HCT116 (cell line): ENCODE measurements around the gene NEK6. TPM values are rescaled to one million over a fixed set of nuclear protein-coding genes. Genes with fewer than 3 reads are reported as not detected.

ENCODE experiments used
- ATAC-seq: fragments of 200-7000 bp; cut with Tn5 transposase; 2 replicates; pipeline ENCODE4 v1.9.1; 2020; ENCODE audit warnings: mild to moderate bottlenecking, moderate library complexity
- BruUV-seq: library from RNA; stranded (reverse); fragments of 400-500 nt; replicated peaks from 2 replicates; lab custom pipeline; 2021; lab: Mats Ljungman, UMichigan
- CTCF ChIA-PET: fragments of 300-600 bp; sonication (Branson Sonifier 250); formaldehyde crosslinking; loops from one replicate; lab custom pipeline; 2021; ENCODE audit warnings: antibody characterized with exemption; lab: Charles Lee
- POLR2A ChIA-PET: fragments of 300-600, 350-600 bp; sonication (Branson Sonifier 250); formaldehyde crosslinking; loops from one replicate; lab custom pipeline; 2021; ENCODE audit warnings: antibody characterized with exemption; lab: Charles Lee
- RAD21 ChIA-PET, 2 experiments: fragments of 300-600 bp; sonication (Branson Sonifier 250); formaldehyde crosslinking; loops; one replicate each; lab custom pipeline; 2023; ENCODE audit warnings: low total read pairs in 2 of 2; ENCODE audit not compliant: uncharacterized antibody in 2 of 2, unreplicated experiment in 2 of 2, low non-redundant PET in 1 of 2; lab: Charles Lee
- DNase-seq: peaks from one replicate; pipeline ENCODE4 v3.0.0-alpha.2; 2010; ENCODE audit warnings: low read depth, low spot score
- H2AFZ ChIP-seq: fragments of 200-600 bp; shearing (Covaris generic), sonication (generic); 2 replicates; pipeline ENCODE4 v1.6.1; 2017; ENCODE audit warnings: low read depth, mixed run types, mixed read lengths, antibody characterized with exemption, low read length; ENCODE audit not compliant: poor library complexity, severe bottlenecking
- H3K27ac ChIP-seq: 2 replicates; pipeline ENCODE4 v1.5.1; 2012; ENCODE audit warnings: low read depth, low read length
- H3K27me3 ChIP-seq: fragments of 200-600 bp; sonication (generic); 2 replicates; pipeline ENCODE4 v1.6.1; 2016; ENCODE audit warnings: mixed run types, low read length, mixed read lengths; ENCODE audit not compliant: insufficient read depth
- H3K36me3 ChIP-seq, 2 experiments: fragments of 200-500 bp in 1 of 2; fragments of 200-600 bp in 1 of 2; sonication (Bioruptor generic) in 1 of 2; sonication (generic) in 1 of 2; 2 replicates each; pipeline versions ENCODE4 v1.5.1 to v1.6.1; 2014 to 2016; ENCODE audit warnings: low read length in 2 of 2, inconsistent platforms in 1 of 2, mixed read lengths in 1 of 2, mixed run types in 1 of 2; ENCODE audit not compliant: insufficient read depth in 2 of 2, control insufficient read depth in 1 of 2
- H3K4me1 ChIP-seq, 2 experiments: fragments of 200-600 bp in 1 of 2; sonication (generic) in 1 of 2; 2 replicates each; pipeline versions ENCODE4 v1.5.1 to v1.6.1; 2012 to 2017; ENCODE audit warnings: low read length in 2 of 2, inconsistent platforms in 1 of 2, mild to moderate bottlenecking in 1 of 2, mixed read lengths in 1 of 2, mixed run types in 1 of 2, moderate library complexity in 1 of 2; ENCODE audit not compliant: insufficient read depth in 2 of 2, control insufficient read depth in 1 of 2
- H3K4me2 ChIP-seq: fragments of 200-600 bp; sonication (generic); 2 replicates; pipeline ENCODE4 v1.6.1; 2017; ENCODE audit warnings: mixed run types, low read length, mixed read lengths
- H3K4me3 ChIP-seq, 2 experiments: fragments of 200-600 bp in 1 of 2; sonication (generic) in 1 of 2; replicated peaks in 1 of 2; 2 replicates each; pipeline ENCODE4 v1.5.1; 2011 to 2016; ENCODE audit warnings: low read length in 2 of 2, control low read depth in 1 of 2, low read depth in 1 of 2, mild to moderate bottlenecking in 1 of 2, mixed read lengths in 1 of 2, mixed run types in 1 of 2
- H3K79me2 ChIP-seq: fragments of 200-600 bp; sonication (generic); 2 replicates; pipeline ENCODE4 v1.6.1; 2017; ENCODE audit warnings: mild to moderate bottlenecking, mixed run types, low read length, moderate library complexity, mixed read lengths; ENCODE audit not compliant: insufficient read depth
- H3K9ac ChIP-seq: fragments of 200-600 bp; sonication (generic); 2 replicates; pipeline ENCODE4 v1.6.1; 2016; ENCODE audit warnings: low read length, mixed read lengths
- H3K9me2 ChIP-seq: fragments of 200-600 bp; sonication (generic), shearing (Covaris generic); 2 replicates; pipeline ENCODE4 v1.6.1; 2017; ENCODE audit warnings: mixed run types, mild to moderate bottlenecking, moderate library complexity; ENCODE audit not compliant: insufficient read depth
- H3K9me3 ChIP-seq, 2 experiments: fragments of 200-500 bp in 1 of 2; fragments of 200-600 bp in 1 of 2; sonication (Bioruptor generic) in 1 of 2; sonication (generic) in 1 of 2; 2 replicates each; pipeline ENCODE4 v1.6.1; 2014 to 2017; ENCODE audit warnings: low read length in 2 of 2, mixed read lengths in 2 of 2, inconsistent platforms in 1 of 2, low read depth in 1 of 2, mild to moderate bottlenecking in 1 of 2, mixed run types in 1 of 2, moderate library complexity in 1 of 2; ENCODE audit not compliant: control insufficient read depth in 1 of 2, insufficient read depth in 1 of 2
- H4K20me1 ChIP-seq: fragments of 200-600 bp; sonication (generic), shearing (Covaris generic); 2 replicates; pipeline ENCODE4 v1.6.1; 2017; ENCODE audit warnings: mixed run types, mild to moderate bottlenecking, moderate library complexity; ENCODE audit not compliant: insufficient read depth
- CBX3 ChIP-seq: IDR thresholded peaks from 2 replicates; pipeline ENCODE4 v1.6.1; 2012; ENCODE audit warnings: low read depth
- CEBPB ChIP-seq: IDR thresholded peaks from 2 replicates; pipeline ENCODE4 v1.6.1; 2012; ENCODE audit warnings: low read depth
- EGR1 ChIP-seq: IDR thresholded peaks from 2 replicates; pipeline ENCODE4 v1.6.1; 2012; ENCODE audit warnings: low read depth
- ELF1 ChIP-seq: IDR thresholded peaks from 2 replicates; pipeline ENCODE4 v1.6.1; 2012; ENCODE audit warnings: low read depth, borderline replicate concordance
- EZH2 ChIP-seq: fragments of 200-600 bp; sonication (generic); IDR thresholded peaks from 2 replicates; pipeline ENCODE4 v1.6.1; 2017; ENCODE audit warnings: antibody characterized with exemption, mixed run types
- EZH2phosphoT487 ChIP-seq: fragments of 200-600 bp; IDR thresholded peaks from 2 replicates; pipeline ENCODE4 v1.6.1; 2018; ENCODE audit warnings: antibody characterized with exemption, borderline replicate concordance
- FOSL1 ChIP-seq: IDR thresholded peaks from 2 replicates; pipeline ENCODE4 v1.6.1; 2012; ENCODE audit warnings: low read depth
- JUND ChIP-seq: IDR thresholded peaks from 2 replicates; pipeline ENCODE4 v1.6.1; 2012
- POLR2A ChIP-seq: IDR thresholded peaks from 2 replicates; pipeline ENCODE4 v1.7.0; 2011; ENCODE audit warnings: borderline replicate concordance; ENCODE audit not compliant: insufficient read depth, insufficient read length; ENCODE audit errors: extremely low read depth
- POLR2AphosphoS5 ChIP-seq: IDR thresholded peaks from 2 replicates; pipeline ENCODE4 v1.6.1; 2011; ENCODE audit warnings: mild to moderate bottlenecking, low read depth, low read length, moderate library complexity
- RAD21 ChIP-seq: IDR thresholded peaks from 2 replicates; pipeline ENCODE4 v1.6.1; 2012; ENCODE audit warnings: low read depth, mild to moderate bottlenecking
- SIN3A ChIP-seq: IDR thresholded peaks from 2 replicates; pipeline ENCODE4 v1.6.1; 2012; ENCODE audit warnings: low read depth
- TCF7L2 ChIP-seq: IDR thresholded peaks from 2 replicates; pipeline ENCODE4 v1.7.0; 2011; ENCODE audit warnings: borderline replicate concordance, inconsistent platforms; ENCODE audit not compliant: insufficient read depth, insufficient read length; ENCODE audit errors: extremely low read depth
- YY1 ChIP-seq: IDR thresholded peaks from 2 replicates; pipeline ENCODE4 v1.6.1; 2011; ENCODE audit warnings: low read length, low read depth, moderate library complexity, mild to moderate bottlenecking; ENCODE audit not compliant: insufficient replicate concordance; ENCODE audit errors: extremely low read depth
- ZFX ChIP-seq: fragments of 450-650 bp; IDR thresholded peaks from 2 replicates; pipeline ENCODE4 v1.6.1; 2017
- ZNF274 ChIP-seq: fragments of 200-500 bp; sonication (Bioruptor generic); IDR thresholded peaks from 2 replicates; pipeline ENCODE4 v1.6.1; 2014; ENCODE audit warnings: mild to moderate bottlenecking, low read depth, low read length, inconsistent platforms
- intact Hi-C: fragments of 100-400 bp; cut with micrococcal nuclease; formaldehyde crosslinking; loops from 2 replicates; pipeline ENCODE4 v1.10.0; 2022
- total RNA-seq: library from RNA; stranded (reverse); gene quantifications from one replicate; pipeline ENCODE4 v1.2.1, GENCODE V29; 2021; ENCODE audit not compliant: unreplicated experiment
- TF ChIP-seq, protein P1 (sequence below): IDR thresholded peaks from 2 replicates; pipeline ENCODE4 v1.6.1; 2012
- TF ChIP-seq, protein P2 (sequence below): IDR thresholded peaks from 2 replicates; pipeline ENCODE4 v1.6.1; 2011; ENCODE audit warnings: mild to moderate bottlenecking, low read length, moderate library complexity; ENCODE audit not compliant: insufficient replicate concordance; ENCODE audit errors: extremely low read depth
- TF ChIP-seq, protein P3 (sequence below): IDR thresholded peaks from 2 replicates; pipeline ENCODE4 v1.6.1; 2012; ENCODE audit warnings: low read depth
- TF ChIP-seq, protein P4 (sequence below): IDR thresholded peaks from 2 replicates; pipeline ENCODE4 v1.6.1; 2012

The NEK6 gene
- total RNA-seq, 1 experiment from 2014 or later = 40.8 TPM

DNA sequence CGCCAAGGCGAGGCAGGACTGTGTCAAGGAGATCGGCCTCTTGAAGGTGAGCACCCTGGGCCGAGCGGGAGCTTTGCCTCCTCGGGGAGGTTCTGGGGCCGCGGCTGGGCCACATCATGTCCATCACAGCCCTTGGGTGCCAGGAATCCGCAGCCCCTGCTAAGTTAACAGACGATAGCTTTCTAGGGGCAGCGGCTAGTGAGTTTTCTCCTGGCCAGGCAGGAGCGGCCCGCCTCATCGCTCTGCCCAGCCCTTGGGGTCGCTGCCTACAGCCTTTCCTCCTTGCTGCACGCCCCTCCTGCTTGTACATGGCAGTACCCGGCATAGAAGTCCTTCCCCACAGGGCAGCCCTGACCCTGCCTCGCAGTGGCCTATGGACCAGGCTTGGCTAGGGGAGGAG is 56.2 kb downstream of the NEK6 start:
- no peak overlapping the region for H2AFZ ChIP-seq
- H3K4me3 ChIP-seq = no peak overlapping the region
- ATAC-seq = no peak
- no peaks in the 10 kb centered on the region for H3K9me3 ChIP-seq
- H3K9me2 ChIP-seq = no peaks in the 10 kb centered on the region
- ChIA-PET CTCF (no interaction called here), POLR2A (no interaction called here), RAD21 (no interaction called here)
- no peaks in the 10 kb centered on the region for H3K27me3 ChIP-seq
- H3K9ac ChIP-seq = no peak overlapping the region
- no peak overlapping the region for H3K27ac ChIP-seq
- no peak for DNase-seq
- no peaks in the 10 kb centered on the region; the same call in 1 of the 2 replicates for H3K79me2 ChIP-seq
- no peaks in the 10 kb centered on the region for H4K20me1 ChIP-seq
- no peak overlapping the region for H3K4me2 ChIP-seq
- BruUV-seq = no TSS peak
- peaks cover 16 to 25% of the 10 kb centered on the region in 2 experiments for H3K4me1 ChIP-seq
- TF ChIP-seq FOSL1 (no peak), YY1 (no peak), EZH2 (no peak), TCF7L2 (no peak), POLR2A (no peak), JUND (no peak), EZH2phosphoT487 (no peak), ZNF274 (no peak), ZFX (no peak), ELF1 (no peak), SIN3A (no peak), POLR2AphosphoS5 (no peak), EGR1 (no peak), RAD21 (no peak), CEBPB (no peak), CBX3 (no peak)
- TF ChIP-seq, protein P1, sequence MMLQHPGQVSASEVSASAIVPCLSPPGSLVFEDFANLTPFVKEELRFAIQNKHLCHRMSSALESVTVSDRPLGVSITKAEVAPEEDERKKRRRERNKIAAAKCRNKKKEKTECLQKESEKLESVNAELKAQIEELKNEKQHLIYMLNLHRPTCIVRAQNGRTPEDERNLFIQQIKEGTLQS = no peak
- TF ChIP-seq, protein P2, sequence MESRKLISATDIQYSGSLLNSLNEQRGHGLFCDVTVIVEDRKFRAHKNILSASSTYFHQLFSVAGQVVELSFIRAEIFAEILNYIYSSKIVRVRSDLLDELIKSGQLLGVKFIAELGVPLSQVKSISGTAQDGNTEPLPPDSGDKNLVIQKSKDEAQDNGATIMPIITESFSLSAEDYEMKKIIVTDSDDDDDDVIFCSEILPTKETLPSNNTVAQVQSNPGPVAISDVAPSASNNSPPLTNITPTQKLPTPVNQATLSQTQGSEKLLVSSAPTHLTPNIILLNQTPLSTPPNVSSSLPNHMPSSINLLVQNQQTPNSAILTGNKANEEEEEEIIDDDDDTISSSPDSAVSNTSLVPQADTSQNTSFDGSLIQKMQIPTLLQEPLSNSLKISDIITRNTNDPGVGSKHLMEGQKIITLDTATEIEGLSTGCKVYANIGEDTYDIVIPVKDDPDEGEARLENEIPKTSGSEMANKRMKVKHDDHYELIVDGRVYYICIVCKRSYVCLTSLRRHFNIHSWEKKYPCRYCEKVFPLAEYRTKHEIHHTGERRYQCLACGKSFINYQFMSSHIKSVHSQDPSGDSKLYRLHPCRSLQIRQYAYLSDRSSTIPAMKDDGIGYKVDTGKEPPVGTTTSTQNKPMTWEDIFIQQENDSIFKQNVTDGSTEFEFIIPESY = no peak
- TF ChIP-seq, protein P3, sequence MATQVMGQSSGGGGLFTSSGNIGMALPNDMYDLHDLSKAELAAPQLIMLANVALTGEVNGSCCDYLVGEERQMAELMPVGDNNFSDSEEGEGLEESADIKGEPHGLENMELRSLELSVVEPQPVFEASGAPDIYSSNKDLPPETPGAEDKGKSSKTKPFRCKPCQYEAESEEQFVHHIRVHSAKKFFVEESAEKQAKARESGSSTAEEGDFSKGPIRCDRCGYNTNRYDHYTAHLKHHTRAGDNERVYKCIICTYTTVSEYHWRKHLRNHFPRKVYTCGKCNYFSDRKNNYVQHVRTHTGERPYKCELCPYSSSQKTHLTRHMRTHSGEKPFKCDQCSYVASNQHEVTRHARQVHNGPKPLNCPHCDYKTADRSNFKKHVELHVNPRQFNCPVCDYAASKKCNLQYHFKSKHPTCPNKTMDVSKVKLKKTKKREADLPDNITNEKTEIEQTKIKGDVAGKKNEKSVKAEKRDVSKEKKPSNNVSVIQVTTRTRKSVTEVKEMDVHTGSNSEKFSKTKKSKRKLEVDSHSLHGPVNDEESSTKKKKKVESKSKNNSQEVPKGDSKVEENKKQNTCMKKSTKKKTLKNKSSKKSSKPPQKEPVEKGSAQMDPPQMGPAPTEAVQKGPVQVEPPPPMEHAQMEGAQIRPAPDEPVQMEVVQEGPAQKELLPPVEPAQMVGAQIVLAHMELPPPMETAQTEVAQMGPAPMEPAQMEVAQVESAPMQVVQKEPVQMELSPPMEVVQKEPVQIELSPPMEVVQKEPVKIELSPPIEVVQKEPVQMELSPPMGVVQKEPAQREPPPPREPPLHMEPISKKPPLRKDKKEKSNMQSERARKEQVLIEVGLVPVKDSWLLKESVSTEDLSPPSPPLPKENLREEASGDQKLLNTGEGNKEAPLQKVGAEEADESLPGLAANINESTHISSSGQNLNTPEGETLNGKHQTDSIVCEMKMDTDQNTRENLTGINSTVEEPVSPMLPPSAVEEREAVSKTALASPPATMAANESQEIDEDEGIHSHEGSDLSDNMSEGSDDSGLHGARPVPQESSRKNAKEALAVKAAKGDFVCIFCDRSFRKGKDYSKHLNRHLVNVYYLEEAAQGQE = no peak
- TF ChIP-seq, protein P4, sequence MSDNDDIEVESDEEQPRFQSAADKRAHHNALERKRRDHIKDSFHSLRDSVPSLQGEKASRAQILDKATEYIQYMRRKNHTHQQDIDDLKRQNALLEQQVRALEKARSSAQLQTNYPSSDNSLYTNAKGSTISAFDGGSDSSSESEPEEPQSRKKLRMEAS = no peak
- H3K36me3 ChIP-seq = no peaks in the 10 kb centered on the region
- intact Hi-C loops = loop anchor here (10.0 kb wide), 1 partner anchor 769 kb away; no protein-coding TSS in a partner anchor
